ENCODE results near the gene EML1.

DNA sequence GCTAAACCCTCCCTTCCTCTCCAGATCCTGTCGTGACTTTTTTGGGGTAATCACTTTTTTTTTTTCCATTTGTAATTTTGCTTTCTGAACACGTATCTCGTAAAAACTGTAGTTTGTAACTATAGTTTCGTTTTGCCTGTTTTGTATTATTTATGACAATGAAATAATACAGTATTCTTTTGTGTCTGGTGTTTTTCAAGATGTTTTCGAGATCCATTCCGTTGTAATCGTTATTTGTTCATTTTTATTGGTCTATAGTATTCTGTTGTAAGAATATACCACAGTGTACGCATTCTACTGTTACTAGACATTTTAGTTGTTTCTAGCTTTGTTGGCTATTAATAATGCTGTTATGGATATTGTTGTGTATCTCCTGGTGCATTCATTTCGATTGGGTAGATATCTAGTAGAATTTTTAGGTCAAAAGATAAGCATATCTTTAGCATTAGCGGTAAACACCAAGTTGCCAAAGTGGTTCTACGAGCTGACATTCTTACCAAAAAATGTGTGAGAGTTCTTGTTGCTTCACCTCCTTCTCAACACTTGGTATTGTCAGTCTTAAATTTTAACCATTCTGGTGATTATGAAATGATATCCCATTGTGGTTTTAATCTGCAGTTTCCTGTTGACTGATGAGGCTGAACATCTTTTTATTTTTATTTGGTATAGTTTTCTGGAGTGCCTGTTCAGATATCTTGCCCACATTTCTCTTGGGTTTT lies 179.7 kb downstream of the EML1 start:
- TF ChIP-seq CTCF (IDR thresholded peaks at IDR 0.05) (no peak), POLR2AphosphoS5 (IDR thresholded peaks at IDR 0.05) (no peak), POLR2A (IDR thresholded peaks at IDR 0.05) (no peak)
